C1 segment of cervical spinal cord (tissue), 14 donors: ENCODE results near the gene RIN3.
"Not testable (repeated sequence)": the region's sequence is repeated elsewhere in the genome, so short reads cannot be mapped to it uniquely, and the experiment has no call there.

ENCODE experiments used
- DNase-seq, 14 donors: peaks; one replicate each; lab custom pipeline; 2025; lab: John Stamatoyannopoulos, UW

The RIN3 gene

DNA sequence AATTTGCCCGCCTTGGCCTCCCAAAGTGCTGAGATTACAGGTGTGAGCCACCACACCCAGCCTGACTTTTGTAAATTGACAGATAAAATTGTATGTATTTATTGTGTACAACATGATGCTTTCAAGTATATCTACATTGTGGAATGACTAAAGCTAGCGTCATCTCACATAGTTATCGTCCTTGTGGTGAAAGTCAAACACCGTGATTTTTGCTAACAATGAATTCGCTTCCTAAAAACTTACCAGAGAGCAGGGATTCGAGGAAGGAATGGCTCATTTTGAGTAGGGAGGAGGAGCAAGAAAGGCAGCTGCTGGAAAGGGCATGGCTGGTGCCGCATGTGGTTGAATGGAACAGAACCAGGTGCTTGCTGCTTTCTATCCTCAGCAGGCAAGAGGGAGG is 149.5 kb downstream of the RIN3 start:
- no peak for DNase-seq

DNA sequence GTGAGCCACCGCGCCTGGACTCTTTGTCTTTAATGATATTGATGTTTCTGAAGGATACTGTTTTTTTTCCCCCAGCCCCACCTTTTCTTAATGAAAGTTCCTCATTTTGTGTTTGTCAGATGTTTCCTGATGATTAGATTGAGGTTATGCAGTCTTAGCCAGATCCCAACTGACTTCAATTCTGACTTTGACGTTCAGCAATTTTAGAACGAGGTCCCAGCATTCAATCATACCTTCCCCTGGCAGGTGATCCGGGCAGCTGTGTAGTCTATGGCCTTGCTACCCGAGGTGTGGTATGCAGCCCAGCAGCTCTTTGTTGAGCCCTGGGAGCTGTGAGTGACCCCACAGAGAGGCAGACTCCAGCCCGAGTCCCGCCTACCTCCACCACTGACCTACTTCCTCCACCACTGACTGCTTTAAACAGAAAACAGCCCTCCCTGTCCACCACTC is 152.1 kb downstream of the RIN3 start:
- no peak for DNase-seq

DNA sequence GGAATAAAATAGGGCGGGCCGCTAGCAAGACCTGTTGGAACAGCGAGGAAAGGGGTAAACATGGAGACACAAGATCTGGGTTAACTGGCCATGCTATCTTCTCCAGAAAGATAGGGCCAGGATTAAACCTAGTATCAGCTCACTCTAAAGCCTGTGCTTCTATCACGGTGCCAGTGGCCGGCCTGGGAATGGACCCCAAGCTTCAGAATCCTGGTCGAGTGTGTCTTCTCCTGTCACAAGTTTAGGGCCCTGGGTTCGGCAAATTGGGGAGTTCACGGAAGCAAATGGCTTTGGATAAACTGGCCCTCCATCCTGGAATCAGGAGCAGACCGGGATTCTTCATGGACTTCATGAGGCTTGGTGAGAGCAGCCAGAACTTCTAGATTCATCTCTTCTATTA is 152.7 kb downstream of the RIN3 start:
- DNase-seq = no peak

DNA sequence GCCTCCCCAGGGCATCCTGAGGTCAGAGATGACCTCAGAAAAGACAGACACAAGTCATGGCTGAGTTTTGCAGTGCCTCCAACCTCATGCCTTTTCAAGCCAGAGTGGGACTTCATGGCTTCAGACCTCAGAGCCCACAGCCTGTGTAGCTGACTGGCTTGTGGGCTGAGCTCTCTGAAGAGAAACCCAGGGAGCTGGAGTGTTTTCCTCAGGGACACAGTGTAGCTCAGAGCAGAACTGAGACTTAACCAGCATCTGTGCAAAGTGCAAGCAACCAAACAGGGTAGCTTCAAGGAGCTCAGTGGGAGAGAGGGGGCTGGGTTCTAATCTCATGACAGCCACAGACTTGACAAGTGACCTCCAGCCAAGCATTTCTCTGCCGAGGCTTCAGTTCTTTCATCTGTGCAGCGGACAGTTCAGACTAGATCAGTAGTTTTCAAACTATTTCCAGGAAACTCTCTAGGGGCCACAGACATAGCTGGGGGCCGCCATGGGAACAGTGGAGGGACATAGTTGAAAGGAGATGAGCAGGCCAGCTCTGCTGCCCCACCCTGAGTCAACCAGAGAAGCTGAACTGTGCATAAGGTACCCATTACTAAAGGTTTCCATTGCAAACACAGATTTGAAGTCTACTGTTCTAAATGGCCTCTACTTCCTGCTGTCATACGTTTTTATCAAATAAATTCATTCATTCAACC is 154.8 kb downstream of the RIN3 start:
- DNase-seq = no peak

DNA sequence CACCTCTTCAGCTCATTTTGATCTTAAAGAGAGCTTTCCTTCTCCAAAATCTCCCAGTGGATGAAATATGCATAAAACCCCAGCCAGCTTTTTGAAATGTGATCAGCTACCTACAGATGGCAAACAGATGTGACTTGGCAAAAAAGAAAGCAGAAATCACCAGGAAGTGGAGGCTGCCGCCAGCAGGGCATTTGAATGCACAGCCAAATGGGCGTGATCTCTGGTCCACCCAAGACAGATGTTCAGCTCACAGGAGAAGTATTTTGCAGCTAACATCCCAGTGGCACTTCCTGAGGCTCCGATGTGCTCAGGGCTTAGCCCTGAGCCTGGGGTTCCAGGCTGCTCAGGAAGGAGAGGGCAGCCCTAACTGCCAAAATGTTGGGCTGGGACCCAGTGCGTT is 156.6 kb downstream of the RIN3 start:
- DNase-seq = no peak

DNA sequence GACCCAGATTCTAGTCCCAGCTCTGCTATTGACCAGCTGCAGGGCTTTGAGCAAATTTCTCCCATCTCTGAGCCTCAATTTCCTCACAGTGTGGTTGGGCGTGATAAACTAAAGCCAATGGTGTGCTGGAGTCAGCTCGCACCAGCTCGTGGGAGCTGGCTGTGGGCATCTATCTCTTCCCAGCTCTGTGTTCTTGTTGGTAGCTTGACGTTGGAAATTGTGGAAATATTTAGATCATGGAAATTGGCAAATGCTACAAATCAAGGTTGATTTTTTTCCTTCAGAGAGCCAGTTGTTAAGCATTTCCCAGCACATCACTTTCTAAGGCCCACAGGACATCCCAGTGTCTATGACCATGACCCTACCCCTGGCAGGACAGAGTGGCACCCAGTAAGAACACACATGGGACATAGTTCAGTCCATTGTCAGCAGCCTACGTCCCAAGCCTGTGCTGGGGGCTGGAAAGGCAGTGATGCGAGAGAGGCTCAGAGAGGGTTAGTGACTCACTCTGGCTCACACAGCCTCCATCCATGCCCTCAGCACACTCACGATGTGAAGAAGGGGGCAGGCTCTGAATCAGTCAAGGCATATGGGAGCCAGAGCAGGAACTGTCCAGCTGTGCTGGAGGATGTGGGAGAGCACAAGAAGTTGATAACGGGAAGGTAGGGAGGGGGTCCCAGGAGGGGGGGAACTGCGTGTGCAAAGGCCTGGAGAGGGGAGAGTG is 157.2 kb downstream of the RIN3 start:
- DNase-seq = no peak

DNA sequence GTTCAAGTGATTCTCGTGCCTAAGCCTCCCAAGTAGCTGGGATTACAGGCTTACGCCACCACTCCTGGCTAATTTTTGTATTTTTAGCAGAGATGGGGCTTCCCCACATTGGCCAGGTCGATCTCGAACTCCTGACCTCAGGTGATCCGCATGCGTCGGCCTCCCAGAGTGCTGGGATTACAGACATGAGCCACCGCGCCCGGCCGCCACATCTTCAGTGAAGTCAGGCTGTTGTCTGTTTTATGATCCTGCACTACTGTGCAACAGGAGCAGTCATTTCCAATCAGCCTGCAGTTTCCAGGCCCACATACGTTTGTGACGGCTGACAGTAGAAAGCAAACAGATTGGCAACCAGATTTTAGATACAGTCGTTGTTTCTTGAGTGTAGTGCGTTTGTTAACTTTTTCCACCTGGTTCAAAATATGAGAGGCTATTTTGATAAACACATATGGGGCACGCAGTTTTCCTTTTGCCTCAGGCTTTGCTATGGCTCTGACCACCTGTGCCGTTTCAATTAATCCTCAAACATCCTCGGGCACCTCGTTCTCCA is 160.1 kb downstream of the RIN3 start:
- DNase-seq = no peak

DNA sequence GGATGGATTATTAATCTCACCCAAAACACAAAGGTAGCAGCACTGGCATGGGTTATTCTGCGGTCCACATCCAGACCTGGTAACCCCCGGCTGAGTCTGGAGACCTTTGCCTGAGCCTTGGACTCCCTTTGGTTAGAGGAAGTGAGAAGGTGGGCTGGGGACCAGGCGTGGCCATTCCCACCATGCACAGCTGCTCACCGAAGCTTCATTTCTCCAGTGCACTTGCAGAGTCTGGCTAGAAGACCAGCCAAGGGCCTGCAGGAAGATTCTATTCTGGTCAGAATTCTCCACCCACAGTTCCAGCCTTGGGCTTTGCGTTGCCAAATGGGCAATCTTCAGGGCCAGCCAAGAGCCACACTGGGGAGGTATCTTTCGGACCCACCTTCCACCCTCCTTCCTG is 161.8 kb downstream of the RIN3 start:
- no peak for DNase-seq

DNA sequence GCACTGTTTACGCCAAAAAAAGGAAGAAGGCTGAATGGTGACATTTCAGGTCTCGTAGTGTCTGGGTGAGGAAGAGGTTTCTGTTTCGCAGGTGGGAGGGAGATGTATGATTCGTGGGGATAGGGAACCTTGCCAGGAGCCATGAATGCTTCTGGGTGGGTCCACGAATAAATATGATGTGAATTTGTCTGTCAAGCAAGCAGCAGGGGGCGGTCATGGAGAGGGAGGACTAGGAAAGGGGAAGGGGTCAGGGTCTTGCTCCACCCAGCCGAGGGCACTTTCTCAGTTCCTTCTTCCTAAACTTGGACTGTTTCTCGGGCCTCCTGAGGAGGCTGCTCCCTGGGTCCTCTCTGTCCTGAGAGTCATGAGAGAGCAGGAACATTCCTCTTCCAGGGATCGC is 162.4 kb downstream of the RIN3 start:
- peak in 2 of 14 donors; percentile 19 to 21 for DNase-seq

DNA sequence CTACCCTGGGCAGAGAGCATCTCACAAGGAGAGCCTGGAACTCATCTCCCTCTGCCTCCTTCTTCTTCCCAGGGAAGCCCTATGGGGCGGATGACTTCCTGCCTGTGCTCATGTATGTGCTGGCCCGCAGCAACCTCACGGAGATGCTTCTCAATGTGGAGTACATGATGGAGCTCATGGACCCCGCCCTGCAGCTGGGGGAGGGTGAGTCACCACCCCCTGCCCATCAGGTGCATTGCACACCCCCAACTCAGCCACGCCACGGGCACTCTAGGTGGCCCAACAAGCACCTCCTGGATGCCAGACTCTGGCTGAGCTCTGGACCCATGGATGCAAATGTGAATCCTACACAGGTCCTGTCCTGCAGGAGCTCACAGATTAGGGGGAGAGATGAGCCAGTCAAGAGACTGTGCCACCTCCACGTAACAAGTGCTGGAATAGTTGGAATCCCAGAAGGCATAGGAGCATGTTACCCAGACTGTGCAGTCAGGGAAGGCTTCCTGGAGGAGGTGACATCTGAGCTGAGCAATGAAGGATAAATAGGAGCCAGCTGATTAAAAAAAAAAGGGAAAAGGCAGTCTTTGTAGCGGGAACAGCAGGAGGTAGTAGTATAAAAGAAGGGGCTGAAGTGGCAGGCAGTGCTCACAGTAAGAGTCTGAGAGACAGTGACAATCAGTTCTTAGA is 163.0 kb downstream of the RIN3 start:
- no peak for DNase-seq

DNA sequence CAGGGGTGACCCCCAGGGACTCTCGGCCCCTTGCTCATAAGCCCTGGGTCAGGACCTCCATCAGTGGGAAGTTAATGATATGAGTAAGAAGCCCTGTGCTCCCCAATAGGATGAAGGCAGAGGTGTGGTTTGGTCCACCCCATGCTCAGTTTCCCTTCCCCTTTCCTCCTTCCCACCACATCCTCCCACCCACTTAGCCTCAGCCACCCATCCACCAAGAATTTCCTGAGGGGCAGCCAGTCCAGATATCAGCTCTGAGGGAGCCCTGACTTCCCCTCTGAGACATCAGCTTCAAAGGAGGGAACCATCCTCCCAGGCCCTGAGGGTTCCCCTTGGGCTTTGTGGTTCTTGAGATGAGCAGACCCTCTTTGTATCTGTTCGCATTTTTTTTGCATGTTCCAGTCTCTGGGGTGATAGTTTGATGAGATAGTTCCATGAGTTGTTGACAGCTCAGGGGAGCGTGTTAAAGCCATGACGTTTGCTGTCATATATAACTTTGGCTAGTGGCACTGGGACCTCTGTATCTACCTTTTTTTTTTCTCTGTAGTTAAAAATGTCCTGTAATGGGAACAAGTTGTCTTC is 163.6 kb downstream of the RIN3 start:
- peak in 4 of 14 donors; percentile 32 to 51 (median 38) for DNase-seq

DNA sequence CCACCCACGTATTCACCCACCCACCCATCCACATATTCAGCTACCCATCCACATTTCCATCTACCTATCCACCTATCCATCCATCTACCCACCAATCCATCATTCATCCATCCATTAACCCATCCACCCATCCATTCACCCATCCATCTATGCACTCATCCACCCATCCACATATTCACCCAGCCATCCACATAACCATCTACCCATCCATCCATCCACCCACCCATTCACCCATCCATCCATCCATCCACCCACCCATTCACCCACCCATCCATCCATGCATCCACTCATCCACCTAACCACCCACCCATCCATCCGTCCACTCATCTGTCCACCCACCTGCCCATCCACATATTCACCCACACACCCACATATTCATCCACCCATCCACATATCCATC is 164.4 kb downstream of the RIN3 start:
- DNase-seq = no peak

DNA sequence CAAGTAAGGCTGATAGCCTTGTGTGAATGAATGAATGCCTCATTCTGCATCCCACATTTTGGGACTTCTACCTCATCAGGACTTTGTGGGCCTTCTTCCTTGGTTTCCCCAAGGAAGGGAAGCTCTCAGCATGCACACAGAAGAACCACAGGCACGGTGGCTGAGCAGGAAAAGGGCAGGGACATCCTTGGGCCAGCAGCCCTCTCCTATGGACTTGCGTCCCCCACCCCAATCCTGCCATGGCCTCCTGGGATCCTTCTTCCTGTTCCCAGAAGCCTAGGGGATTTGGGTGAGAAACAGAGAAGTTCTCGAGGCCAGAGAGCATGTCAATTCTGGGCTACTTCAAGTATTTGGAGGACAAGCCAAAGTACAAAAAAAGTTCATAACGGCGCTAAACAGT is 165.2 kb downstream of the RIN3 start:
- no peak for DNase-seq

DNA sequence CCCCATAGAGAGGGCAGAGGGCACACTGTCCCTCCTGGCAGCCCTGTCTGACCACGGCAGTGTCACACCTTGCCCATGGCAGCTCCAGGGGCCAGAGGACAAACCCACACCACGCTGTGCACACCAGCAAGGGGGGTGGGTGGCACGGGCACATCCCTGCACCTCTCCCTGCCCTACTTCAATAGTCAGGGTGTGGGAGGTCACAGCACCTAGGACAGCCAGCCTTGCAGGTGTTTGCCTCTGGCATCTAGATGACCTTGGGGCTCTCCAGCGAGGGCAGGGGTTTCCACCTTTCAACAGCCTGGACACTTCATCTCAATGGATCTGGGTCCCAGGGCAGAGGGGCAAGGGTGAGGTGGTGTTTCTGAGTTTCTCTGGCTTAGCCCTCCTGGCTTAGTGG is 165.7 kb downstream of the RIN3 start:
- DNase-seq = no peak

DNA sequence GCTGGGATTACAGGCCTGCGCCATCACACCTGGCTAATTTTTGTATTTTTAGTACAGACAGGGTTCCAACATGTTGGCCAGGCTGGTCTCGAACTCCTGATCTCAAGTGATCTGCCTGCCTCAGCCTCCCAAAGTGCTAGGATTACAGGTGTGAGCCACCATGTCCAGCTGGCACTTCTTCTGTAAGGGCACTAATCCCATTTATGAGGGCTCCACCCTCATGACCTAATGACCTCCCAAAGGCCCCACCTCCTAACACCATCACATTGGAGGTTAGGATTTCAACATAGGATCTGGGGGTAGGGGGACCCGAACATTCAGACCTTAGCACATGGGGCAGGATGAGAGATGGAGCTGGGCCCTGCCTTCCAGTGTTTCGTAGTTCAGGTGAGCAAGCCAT is 166.7 kb downstream of the RIN3 start:
- not testable (repeated sequence) for DNase-seq

DNA sequence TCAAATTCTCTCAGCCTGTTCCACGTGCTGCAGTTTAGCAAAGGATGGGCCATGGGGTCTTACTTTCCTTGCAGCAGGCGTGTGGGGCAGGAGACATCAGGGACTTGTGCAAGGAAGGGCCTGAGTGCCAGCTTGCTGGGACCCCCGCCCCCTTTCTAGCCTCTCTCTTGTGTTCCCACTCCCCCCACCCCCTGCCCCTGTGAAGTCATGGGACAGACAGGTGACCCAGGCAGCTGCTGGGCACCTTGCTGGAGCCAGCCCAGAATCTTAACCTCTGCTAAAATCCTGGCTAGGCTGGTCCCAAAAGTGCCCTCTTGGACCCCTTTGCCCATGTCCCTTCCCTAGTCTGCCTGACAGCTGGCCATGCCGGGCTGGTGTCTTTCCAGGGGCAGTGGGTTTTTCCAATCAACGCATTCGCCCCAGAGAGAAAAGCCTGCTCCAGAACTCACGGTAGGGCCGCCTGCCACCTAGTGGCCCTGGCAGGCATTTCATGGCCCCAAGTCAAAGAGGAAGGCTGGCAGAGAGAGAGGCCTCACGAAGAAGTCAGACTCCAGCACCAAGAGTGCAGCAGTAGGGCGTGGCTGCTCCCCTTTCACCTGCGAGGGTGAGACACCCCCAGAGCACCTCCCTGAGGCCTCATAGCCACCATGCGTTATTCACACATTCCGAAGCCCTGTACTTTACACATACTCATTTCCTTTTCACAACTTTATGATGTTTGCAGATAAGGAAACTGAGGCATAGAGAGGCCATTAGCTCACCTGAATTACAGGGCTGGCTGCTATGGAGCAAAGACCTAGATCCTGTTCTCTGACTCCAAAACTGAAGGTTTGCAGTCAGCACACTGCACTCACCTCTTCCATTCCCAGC is 167.4 kb downstream of the RIN3 start:
- peak in 7 of 14 donors; percentile 9 to 65 (median 29) for DNase-seq

DNA sequence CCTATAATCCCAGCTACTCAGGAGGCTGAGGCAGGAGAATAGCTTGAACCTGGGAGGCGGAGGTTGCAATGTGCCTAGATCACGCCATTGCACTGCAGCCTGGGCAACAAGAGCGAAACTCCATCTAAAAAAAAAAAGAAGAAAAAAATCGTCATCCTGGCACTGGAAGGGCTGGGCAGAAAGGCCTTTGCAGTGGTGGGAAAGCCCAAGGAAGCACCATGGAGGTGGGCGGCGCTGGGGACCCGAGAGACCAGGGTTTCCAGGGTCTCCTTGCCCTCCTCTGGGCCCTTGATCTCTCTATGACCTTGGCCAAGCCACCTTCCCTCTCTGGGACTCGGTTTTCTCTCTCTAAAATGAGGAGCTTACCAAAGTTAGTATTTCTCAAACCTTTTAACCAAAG is 169.5 kb downstream of the RIN3 start:
- DNase-seq = no peak

DNA sequence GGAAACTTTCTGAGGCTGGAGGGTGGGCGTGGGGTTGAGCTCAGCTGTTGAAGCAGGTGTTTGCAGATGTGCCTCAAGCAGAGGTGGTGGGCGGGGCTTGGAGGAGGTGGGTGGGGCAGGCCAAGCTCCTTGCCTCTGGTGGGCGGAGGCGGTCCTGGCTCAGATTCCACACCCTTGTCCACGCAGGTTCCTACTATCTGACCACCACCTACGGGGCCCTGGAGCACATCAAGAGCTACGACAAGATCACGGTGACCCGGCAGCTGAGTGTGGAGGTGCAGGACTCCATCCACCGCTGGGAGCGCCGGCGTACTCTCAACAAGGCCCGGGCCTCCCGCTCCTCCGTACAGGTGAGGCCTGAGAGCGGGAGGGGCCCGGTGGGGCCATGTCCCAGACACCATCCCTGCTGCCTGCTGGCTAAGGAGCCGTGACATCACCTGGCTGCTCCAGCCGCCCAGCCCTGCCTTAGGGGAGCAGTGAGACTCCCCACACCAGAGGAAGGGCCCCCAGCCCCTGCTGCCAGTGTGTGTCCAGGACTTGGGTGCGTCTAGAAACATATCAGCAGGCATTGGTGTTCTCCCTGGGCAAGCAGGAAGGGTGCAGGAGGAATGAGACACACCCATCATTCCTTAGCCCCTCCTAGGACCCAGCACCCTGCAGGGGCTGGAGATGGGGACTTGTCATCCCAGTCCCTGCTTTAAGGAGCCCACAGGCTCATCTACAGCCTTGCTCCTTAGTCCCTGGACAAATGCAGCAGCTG is 171.4 kb downstream of the RIN3 start:
- no peak for DNase-seq

DNA sequence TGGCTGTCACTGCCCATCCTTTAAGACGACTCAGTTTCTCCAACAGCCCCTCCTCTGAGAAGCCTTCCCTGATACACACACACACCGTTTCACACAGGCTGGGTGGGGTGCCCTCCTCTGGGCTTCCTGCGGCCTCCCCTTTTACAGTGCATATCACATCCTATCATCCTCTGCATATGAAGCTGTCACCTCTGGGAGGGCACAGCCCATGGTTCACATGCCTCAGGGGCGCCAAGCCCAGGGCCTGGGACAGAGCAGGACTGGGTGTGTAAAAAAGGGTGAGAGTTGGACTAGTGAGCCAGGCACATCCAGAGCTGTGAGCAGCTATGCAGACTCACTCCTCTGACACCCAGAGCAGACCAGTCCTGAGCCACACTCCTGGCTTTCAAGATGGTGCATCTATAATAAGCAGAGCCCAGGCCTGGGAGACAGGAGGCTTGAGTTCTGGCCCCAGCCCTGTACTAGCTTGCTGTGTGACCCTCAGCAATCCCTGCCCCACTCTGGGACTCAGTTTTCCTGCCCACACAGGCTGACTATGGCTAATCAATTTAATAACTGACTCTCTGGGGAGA is 172.3 kb downstream of the RIN3 start:
- DNase-seq = no peak

DNA sequence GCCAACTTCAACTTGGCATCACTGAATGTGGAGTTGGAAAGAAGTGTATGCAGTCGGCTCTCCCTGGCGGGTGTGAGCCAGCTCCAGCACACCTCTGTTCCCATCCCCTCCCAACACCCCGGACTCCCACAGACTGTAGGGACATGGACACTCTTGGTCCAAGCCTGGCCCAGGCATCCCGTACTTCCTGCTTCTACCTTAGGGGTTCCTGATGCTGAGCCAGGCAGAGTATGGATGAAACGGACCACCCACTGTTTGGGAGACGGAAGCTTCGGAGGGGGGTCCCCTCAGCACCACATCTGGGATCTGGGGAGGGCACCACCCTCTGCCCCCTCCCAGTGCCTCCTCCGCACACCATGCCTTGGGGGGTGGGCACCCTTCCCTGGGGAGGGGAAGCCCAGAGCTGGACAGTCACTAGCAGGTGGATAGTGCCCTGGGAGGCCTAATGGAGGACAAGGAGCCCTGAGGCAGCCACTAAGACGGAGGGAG is 172.9 kb downstream of the RIN3 start:
- DNase-seq = no peak
